WTC11 (cell line): ENCODE results near the gene METTL21A. TPM values are rescaled to one million over a fixed set of nuclear protein-coding genes. Genes with fewer than 3 reads are reported as not detected.

Experiments
- ATAC-seq: fragments of 200-7000 bp; cut with Tn5 transposase; 2 replicates; pipeline ENCODE4 v1.10.0; 2021; ENCODE audit warnings: mild to moderate bottlenecking, moderate library complexity
- CTCF ChIA-PET: fragments of 300-600 bp; sonication (Branson Sonifier 250); formaldehyde crosslinking; loops from one replicate; lab custom pipeline; 2021; ENCODE audit warnings: antibody characterized with exemption; lab: Charles Lee
- POLR2A ChIA-PET: fragments of 350-600 bp; sonication (Branson Sonifier 250); formaldehyde crosslinking; loops from one replicate; lab custom pipeline; 2021; ENCODE audit warnings: antibody characterized with exemption; lab: Charles Lee
- DNase-seq: peaks from one replicate; pipeline ENCODE4 v3.0.0; 2021; ENCODE audit warnings: low spot score
- H3K27ac Mint-ChIP-seq: 2 replicates; pipeline ENCODE4 v1.8.0; 2021; ENCODE audit warnings: mixed read lengths
- H3K27me3 Mint-ChIP-seq: 2 replicates; pipeline ENCODE4 v1.8.0; 2021; ENCODE audit warnings: low read depth, mild to moderate bottlenecking, moderate library complexity, mixed read lengths
- H3K36me3 Mint-ChIP-seq: 2 replicates; pipeline ENCODE4 v1.8.0; 2021; ENCODE audit warnings: mixed read lengths
- H3K4me1 Mint-ChIP-seq: 2 replicates; pipeline ENCODE4 v1.8.0; 2022; ENCODE audit warnings: mixed read lengths
- H3K4me3 Mint-ChIP-seq: 2 replicates; pipeline ENCODE4 v1.8.0; 2021; ENCODE audit warnings: mild to moderate bottlenecking, moderate library complexity, mixed read lengths
- H3K9me3 Mint-ChIP-seq: 2 replicates; pipeline ENCODE4 v1.8.0; 2021; ENCODE audit warnings: mixed read lengths
- ATF1 ChIP-seq: sonication (generic); formaldehyde crosslinking; IDR thresholded peaks from 2 replicates; pipeline ENCODE4 v1.8.1; 2023; ENCODE audit warnings: mild to moderate bottlenecking, moderate library complexity, missing genetic modification reagents
- ATF3 ChIP-seq: sonication (generic); formaldehyde crosslinking; conservative IDR thresholded peaks from 2 replicates; pipeline ENCODE4 v1.8.1; 2022; ENCODE audit warnings: mild to moderate bottlenecking, missing genetic modification reagents
- FOXK1 ChIP-seq: sonication (generic); formaldehyde crosslinking; IDR thresholded peaks from 2 replicates; pipeline ENCODE4 v1.8.0; 2022; ENCODE audit warnings: mild to moderate bottlenecking, moderate library complexity, missing genetic modification reagents
- FOXP1 ChIP-seq: sonication (generic); formaldehyde crosslinking; IDR thresholded peaks from 2 replicates; pipeline ENCODE4 v1.8.0; 2022; ENCODE audit warnings: missing genetic modification reagents, mild to moderate bottlenecking, moderate library complexity, borderline replicate concordance
- HMGA2 ChIP-seq: fragments of 250-450 bp; sonication (Bioruptor Pico); IDR thresholded peaks from 2 replicates; pipeline ENCODE4 v1.4.0; 2021; ENCODE audit warnings: mild to moderate bottlenecking, moderate library complexity
- IRF2 ChIP-seq: sonication (generic); formaldehyde crosslinking; IDR thresholded peaks from 2 replicates; pipeline ENCODE4 v1.8.0; 2022; ENCODE audit warnings: low read depth, missing genetic modification reagents, borderline replicate concordance
- MXD4 ChIP-seq: fragments of 250-450 bp; sonication (Bioruptor Pico); IDR thresholded peaks from 2 replicates; pipeline ENCODE4 v1.8.0; 2021; ENCODE audit warnings: mild to moderate bottlenecking, moderate library complexity, borderline replicate concordance
- NR1H2 ChIP-seq: sonication (generic); formaldehyde crosslinking; IDR thresholded peaks from 2 replicates; pipeline ENCODE4 v1.9.0; 2021; ENCODE audit warnings: mild to moderate bottlenecking, moderate library complexity, missing genetic modification reagents
- TCF7 ChIP-seq: sonication (generic); formaldehyde crosslinking; IDR thresholded peaks from 2 replicates; pipeline ENCODE4 v1.8.0; 2022; ENCODE audit warnings: mild to moderate bottlenecking, low read depth, missing genetic modification reagents, moderate library complexity
- ZNF121 ChIP-seq: sonication (generic); formaldehyde crosslinking; IDR thresholded peaks from 2 replicates; pipeline ENCODE4 v1.8.0; 2023; ENCODE audit warnings: missing genetic modification reagents
- ZNF425 ChIP-seq: fragments of 250-450 bp; sonication (Bioruptor Pico); conservative IDR thresholded peaks from 2 replicates; pipeline ENCODE4 v1.9.0; 2021; ENCODE audit warnings: mild to moderate bottlenecking
- ZSCAN18 ChIP-seq: fragments of 250-450 bp; sonication (Bioruptor Pico); IDR thresholded peaks from 2 replicates; pipeline ENCODE4 v2.1.2; 2022; ENCODE audit warnings: mild to moderate bottlenecking, moderate library complexity
- total RNA-seq: library from RNA; stranded (reverse); gene quantifications from 3 replicates; pipeline ENCODE4 v1.2.3, GENCODE V29; 2021
- TF ChIP-seq, protein P1 (sequence below): sonication (generic); formaldehyde crosslinking; IDR thresholded peaks from 2 replicates; pipeline ENCODE4 v1.8.1; 2023; ENCODE audit warnings: mild to moderate bottlenecking, missing genetic modification reagents, borderline replicate concordance
- TF ChIP-seq, protein P2 (sequence below): sonication (generic); formaldehyde crosslinking; IDR thresholded peaks from 2 replicates; pipeline ENCODE4 v1.8.1; 2023; ENCODE audit warnings: mild to moderate bottlenecking, missing genetic modification reagents
- TF ChIP-seq, protein P3 (sequence below): sonication (generic); formaldehyde crosslinking; IDR thresholded peaks from 2 replicates; pipeline ENCODE4 v1.8.0; 2022; ENCODE audit warnings: mild to moderate bottlenecking, missing genetic modification reagents

The METTL21A gene
- total RNA-seq, 1 experiment from 2014 or later: 56.4 TPM

DNA sequence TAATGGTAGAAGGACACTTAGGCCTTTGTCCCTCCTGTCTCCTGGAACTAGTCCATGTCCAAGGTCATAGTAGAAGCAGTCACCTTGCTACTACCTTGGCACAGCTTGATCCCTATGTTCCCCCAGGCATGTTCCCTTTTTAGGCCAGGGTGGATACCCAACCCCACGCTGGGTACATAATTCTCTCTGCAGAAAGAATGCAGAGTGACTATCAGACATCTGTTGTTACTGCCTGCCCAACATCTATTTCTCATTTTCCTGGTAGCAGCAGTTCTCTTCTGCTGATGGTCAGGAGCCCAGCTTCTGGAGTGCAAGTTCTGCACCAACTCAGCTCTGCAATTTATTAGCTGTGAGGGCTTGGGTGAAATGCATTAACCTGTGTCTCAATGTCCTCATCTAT lies 4.4 kb upstream of the METTL21A start:
- Mint-ChIP-seq H3K4me3 (no peak overlapping the region), H3K9me3 (no peaks in the 10 kb centered on the region), H3K4me1 (peaks cover 25% of the 10 kb centered on the region), H3K27me3 (no peaks in the 10 kb centered on the region; the same call in 1 of the 2 replicates), H3K27ac (no peak overlapping the region), H3K36me3 (no peaks in the 10 kb centered on the region)
- ChIA-PET POLR2A (no interaction called here), CTCF (interaction anchor here (1.2 kb wide), 1 partner anchor 411 kb away, joined by 3 read pairs; no protein-coding TSS in a partner anchor)
- no peak for ATAC-seq
- no peak for DNase-seq
- TF ChIP-seq TCF7 (CRISPR knock-in tag): no peak
- TF ChIP-seq, protein P1, sequence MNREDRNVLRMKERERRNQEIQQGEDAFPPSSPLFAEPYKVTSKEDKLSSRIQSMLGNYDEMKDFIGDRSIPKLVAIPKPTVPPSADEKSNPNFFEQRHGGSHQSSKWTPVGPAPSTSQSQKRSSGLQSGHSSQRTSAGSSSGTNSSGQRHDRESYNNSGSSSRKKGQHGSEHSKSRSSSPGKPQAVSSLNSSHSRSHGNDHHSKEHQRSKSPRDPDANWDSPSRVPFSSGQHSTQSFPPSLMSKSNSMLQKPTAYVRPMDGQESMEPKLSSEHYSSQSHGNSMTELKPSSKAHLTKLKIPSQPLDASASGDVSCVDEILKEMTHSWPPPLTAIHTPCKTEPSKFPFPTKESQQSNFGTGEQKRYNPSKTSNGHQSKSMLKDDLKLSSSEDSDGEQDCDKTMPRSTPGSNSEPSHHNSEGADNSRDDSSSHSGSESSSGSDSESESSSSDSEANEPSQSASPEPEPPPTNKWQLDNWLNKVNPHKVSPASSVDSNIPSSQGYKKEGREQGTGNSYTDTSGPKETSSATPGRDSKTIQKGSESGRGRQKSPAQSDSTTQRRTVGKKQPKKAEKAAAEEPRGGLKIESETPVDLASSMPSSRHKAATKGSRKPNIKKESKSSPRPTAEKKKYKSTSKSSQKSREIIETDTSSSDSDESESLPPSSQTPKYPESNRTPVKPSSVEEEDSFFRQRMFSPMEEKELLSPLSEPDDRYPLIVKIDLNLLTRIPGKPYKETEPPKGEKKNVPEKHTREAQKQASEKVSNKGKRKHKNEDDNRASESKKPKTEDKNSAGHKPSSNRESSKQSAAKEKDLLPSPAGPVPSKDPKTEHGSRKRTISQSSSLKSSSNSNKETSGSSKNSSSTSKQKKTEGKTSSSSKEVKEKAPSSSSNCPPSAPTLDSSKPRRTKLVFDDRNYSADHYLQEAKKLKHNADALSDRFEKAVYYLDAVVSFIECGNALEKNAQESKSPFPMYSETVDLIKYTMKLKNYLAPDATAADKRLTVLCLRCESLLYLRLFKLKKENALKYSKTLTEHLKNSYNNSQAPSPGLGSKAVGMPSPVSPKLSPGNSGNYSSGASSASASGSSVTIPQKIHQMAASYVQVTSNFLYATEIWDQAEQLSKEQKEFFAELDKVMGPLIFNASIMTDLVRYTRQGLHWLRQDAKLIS: no peak
- TF ChIP-seq, protein P2, sequence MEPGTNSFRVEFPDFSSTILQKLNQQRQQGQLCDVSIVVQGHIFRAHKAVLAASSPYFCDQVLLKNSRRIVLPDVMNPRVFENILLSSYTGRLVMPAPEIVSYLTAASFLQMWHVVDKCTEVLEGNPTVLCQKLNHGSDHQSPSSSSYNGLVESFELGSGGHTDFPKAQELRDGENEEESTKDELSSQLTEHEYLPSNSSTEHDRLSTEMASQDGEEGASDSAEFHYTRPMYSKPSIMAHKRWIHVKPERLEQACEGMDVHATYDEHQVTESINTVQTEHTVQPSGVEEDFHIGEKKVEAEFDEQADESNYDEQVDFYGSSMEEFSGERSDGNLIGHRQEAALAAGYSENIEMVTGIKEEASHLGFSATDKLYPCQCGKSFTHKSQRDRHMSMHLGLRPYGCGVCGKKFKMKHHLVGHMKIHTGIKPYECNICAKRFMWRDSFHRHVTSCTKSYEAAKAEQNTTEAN (CRISPR knock-in tag): no peak
- TF ChIP-seq, protein P3, sequence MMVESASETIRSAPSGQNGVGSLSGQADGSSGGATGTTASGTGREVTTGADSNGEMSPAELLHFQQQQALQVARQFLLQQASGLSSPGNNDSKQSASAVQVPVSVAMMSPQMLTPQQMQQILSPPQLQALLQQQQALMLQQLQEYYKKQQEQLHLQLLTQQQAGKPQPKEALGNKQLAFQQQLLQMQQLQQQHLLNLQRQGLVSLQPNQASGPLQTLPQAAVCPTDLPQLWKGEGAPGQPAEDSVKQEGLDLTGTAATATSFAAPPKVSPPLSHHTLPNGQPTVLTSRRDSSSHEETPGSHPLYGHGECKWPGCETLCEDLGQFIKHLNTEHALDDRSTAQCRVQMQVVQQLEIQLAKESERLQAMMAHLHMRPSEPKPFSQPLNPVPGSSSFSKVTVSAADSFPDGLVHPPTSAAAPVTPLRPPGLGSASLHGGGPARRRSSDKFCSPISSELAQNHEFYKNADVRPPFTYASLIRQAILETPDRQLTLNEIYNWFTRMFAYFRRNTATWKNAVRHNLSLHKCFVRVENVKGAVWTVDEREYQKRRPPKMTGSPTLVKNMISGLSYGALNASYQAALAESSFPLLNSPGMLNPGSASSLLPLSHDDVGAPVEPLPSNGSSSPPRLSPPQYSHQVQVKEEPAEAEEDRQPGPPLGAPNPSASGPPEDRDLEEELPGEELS (CRISPR knock-in tag): no peak
- TF ChIP-seq NR1H2 (CRISPR knock-in tag): no peak
- TF ChIP-seq FOXP1 (CRISPR knock-in tag): no peak
- TF ChIP-seq IRF2 (CRISPR knock-in tag): no peak
- TF ChIP-seq ZNF425 (CRISPR knock-in tag): no peak
- no peak for TF ChIP-seq FOXK1 (CRISPR knock-in tag)
- TF ChIP-seq ATF3 (CRISPR knock-in tag): no peak
- no peak for TF ChIP-seq MXD4

- Mint-ChIP-seq H3K36me3 (peaks cover 41% of the 10 kb centered on the region), H3K4me1 (peaks cover 18% of the 10 kb centered on the region), H3K27ac (peak overlapping the region; percentile 84), H3K27me3 (no peaks in the 10 kb centered on the region; the same call in 1 of the 2 replicates), H3K4me3 (peak overlapping the region; percentile 85), H3K9me3 (no peaks in the 10 kb centered on the region)
- TF ChIP-seq ZNF121 (CRISPR knock-in tag) (no peak), ATF1 (CRISPR knock-in tag) (no peak), ZSCAN18 (CRISPR knock-in tag) (no peak), HMGA2 (CRISPR knock-in tag) (no peak)
- DNase-seq (peak; percentile 64), ATAC-seq (peak; percentile 31)
- POLR2A ChIA-PET: interaction anchor here (0.8 to 2.2 kb wide), 5 partner anchors 87 to 328 kb away, joined by 3 to 22 read pairs (median 6); partner anchors contain the start of genes CCNYL1, CREB1 and FZD5
- CTCF ChIA-PET: interaction anchor here (1.2 to 3.6 kb wide), 14 partner anchors 67 to 454 kb away, joined by 4 to 40 read pairs (median 12); partner anchors contain the start of gene CCNYL1
Measured at GRCh38 chr2:207624185-207625013, 795 bp downstream of the METTL21A start.
